Limb (tissue), 2 donors: ENCODE measurements around the gene MRPL55.

Source experiments
- DNase-seq, 2 donors: peaks; one replicate each; pipeline ENCODE4 v3.0.0-alpha.2; 2016; ENCODE audit errors: extremely low spot score in 2 of 2

Gene MRPL55

DNA sequence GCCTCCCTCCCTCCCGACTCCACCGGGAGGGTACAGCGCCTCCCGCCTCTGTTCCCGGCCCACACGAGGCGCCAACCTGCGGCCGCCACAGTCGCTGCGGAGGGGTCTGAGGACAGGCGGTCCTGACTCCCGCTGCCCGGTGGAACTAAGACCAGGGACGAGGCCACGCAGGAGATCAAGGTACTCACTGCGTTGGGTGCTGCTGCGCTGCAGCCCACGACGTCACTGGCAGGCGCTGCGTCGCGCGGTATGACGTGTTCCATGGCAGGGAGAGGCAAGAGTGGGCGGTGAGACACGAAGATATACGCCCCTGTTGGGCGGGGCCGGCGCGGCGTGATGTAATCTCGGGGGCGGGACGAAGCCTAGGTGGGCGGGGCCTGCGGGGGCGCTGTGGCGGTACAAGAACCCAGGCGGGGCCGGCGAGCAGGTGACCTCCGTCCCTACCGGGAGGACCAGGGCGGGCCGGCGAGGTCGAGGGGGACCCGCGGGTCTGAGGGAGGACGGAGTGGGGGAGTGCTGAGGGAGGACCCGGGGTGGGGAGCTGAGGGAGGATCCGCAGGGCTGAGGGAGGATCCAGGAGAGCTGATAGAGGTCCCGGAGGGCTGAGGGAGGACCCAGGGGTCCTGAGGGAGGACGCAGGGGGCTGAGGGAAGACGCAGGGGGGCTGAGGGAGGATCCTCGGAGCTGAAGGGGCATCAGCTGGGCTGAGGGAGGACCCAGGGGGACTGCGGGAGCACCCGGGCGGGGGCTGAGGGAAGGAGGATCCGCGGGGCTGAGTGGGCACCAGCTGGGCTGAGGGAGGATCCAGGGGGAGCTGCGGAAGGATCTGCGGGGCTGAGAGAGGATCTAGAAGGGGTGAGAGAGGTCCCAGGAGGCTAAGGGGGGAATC is at the start of gene MRPL55:
TSS of gene MRPL55 (minus strand) at position 227 of the 889 bp plus-strand sequence. CDS start 1,039 bp downstream, outside the sequence.
- peak; percentile 95 to 100 for DNase-seq

DNA sequence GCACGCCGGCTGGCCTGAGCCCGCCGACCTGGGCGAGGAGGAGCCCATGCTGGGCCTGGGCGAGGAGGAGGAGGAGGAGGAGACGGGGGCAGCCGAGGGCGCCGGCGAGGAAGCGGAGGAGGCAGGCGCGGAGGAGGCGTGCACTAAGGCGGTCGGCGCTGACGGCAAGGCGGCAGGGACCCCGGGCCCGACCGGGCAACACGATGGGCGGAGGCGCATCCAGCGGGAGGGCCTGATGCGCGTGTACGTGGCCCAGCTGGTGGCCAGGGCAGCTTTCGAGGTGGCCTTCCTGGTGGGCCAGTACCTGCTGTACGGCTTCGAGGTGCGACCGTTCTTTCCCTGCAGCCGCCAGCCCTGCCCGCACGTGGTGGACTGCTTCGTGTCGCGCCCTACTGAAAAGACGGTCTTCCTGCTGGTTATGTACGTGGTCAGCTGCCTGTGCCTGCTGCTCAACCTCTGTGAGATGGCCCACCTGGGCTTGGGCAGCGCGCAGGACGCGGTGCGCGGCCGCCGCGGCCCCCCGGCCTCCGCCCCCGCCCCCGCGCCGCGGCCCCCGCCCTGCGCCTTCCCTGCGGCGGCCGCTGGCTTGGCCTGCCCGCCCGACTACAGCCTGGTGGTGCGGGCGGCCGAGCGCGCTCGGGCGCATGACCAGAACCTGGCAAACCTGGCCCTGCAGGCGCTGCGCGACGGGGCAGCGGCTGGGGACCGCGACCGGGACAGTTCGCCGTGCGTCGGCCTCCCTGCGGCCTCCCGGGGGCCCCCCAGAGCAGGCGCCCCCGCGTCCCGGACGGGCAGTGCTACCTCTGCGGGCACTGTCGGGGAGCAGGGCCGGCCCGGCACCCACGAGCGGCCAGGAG is 49.3 kb upstream of the MRPL55 start:
- peak in 1 of 2 donors; percentile 29 for DNase-seq

DNA sequence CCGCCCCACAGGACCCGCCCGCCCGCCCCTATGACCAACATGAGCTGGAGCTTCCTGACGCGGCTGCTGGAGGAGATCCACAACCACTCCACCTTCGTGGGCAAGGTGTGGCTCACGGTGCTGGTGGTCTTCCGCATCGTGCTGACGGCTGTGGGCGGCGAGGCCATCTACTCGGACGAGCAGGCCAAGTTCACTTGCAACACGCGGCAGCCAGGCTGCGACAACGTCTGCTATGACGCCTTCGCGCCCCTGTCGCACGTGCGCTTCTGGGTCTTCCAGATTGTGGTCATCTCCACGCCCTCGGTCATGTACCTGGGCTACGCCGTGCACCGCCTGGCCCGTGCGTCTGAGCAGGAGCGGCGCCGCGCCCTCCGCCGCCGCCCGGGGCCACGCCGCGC is 48.6 kb upstream of the MRPL55 start:
- DNase-seq = peak in 1 of 2 donors; percentile 27

DNA sequence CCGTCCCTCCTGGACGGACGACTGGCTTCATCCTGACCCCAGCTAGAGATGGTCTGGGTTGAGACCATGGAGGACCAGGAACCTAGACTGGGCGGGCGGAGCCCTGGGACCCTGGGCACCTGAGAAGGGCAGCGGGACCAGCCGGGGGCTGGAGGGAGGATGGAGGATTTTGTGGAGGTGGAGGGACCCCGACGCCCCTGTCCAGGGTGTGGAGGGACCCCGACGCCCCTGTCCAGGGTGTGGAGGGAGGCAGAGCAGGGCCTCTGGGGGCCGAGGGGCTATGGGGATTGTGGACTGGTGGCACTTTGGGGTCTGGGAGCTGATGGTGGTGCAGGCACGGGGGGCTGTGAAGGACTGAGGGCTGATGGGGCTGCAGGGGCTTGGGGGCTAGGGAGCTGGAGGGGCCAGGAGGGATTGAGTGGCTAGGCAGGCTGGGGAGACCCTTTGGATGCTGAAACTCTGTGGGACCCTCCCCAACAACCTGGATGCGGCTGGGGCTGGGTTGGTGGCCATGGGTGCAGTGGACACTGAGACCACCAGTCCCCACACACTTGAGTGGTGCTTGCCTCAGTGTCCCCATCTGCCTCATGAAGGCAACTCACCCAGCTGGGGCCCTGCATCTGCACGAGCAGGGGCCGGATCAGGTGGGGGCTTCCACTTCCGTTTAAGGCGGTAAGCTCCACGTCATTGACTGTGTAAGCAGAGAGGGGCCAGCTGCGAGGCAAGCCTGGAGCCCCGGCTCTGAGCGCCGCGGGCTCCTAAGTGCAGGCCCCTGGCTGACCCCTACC is 48.0 kb upstream of the MRPL55 start:
- no peak for DNase-seq

DNA sequence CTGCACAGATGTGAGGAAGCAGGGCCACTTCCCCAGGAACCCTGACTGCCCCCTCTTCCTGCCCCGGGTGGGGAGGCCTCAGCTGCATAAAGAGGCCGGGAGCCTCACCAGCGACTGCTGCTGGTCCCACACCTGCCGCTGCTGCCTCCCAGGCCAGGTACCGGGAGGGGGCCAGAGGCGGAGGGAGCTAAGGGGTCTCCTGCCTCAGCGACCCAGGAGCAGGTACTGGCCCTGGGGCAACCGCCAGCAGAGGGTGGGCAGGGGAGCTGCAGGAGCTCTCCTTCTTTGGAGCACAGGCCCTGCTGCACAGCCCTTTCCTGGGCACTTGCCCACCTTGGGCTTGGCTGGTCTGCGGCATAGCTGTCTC is 47.4 kb upstream of the MRPL55 start:
- DNase-seq = no peak

DNA sequence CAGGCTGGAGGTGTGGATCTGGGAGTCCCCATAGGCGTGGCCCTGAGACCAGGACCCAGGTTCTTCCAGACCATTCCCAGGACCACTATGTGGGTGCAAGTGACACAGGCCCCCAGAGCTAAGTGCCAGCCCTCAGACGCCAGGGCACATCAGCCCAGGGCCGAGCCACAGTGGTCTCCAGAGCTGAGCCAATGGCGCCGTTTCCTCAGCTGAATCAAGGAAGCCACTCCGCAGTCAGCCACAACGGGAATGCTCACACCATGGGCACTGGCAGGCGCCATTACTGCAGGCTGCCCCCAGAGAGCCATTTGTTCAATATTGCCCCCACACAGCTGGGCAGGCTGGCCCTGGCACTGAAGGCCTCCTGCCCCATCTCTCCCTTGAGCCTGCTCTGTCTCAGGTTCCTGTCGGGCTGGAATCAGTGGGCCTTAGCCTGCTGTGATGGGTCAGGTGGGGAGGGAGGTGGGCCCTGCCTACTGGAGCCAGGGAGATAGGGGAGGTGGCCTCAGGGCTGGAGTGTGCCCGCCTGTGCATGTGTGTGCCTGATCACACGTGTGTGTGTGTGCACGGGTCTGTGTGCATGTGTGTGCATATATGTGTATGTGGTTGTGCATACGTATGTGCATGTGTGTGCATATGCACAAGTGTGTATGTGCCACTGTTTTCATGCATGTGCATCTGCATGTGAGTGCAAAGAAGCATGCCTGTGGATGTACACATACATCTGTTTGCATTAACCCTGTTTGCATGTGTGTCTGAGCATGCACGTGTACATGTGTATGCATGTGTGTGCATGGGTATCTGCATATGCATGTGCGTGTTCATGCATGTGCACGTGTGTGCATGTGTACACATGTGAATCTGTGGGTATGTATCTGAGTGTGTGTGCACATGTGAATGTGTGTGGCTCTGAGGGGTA is 46.8 kb upstream of the MRPL55 start:
- no peak for DNase-seq

DNA sequence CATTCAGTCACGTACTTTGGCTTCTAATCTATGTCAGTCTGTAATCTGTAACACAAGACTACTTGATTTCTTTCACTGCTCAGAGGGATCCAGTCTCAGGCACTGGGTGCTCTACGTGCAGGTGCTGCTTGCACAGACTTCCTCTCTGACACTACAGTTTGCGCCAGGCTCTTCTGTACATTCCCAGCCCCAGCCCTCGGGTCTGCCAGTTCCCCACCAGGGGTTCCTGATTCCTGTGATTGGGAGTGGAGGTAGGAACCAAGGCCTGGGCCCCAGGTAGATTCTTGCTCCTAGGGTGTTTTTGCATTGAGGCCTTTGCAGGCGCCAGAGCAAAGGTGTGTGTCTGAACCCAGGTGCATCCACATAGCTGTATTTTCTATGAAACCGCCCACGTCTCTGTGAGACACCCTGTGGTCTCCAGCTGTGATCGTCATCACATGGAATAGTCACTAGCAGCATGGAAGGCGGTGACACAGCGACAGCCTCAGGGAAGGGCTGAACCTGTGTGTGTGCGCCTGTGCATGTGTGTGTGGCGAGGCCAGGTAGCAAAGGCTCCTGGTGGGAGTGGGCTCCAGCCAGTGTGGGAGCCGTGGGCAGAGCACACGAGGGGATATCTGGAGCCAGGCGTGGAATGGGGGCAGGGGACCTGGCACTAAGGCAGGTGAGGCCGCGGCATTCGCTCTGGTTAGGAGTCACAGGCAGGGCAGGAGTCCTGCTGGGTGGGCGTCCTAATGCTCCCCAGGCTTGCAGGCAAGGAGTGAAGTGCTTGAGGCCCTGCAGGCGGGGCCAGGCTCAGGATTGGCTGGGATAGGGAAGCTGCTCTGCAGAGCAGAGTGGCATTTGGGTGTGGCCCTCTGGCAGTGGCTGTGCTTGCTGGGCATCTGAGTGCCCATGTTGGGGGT is 45.8 kb upstream of the MRPL55 start:
- DNase-seq = no peak

DNA sequence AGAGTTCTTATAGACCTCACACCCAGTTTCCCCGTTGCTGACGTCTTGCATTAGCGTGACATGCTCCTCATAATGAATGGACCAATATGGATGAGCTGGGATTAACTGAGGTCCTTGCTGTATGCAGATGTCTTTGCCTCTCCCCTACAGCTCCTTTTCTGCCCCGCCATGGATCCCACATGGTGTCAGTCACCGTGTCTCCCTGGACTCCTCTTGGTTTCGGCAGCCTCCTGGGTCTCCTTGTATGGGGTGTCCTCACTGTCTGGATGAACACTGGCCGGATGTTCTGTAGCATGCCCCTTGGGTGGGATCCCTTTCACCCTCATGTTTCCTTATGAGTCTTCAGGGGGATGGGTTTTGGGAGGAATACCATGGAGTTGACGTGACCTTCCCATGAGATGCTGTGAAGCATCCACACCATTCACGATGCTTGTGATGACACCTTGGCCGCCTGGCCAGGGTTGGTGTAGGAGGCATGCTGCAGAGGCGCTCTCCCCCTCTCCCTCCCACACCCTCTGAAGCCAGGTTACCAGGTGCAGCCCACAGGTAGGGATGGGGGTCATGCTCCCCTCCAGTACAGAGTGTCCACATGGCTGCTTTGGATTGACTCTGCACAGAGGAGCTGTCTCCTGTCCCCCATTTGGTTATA is 45.0 kb upstream of the MRPL55 start:
- DNase-seq = peak in 1 of 2 donors; percentile 18

DNA sequence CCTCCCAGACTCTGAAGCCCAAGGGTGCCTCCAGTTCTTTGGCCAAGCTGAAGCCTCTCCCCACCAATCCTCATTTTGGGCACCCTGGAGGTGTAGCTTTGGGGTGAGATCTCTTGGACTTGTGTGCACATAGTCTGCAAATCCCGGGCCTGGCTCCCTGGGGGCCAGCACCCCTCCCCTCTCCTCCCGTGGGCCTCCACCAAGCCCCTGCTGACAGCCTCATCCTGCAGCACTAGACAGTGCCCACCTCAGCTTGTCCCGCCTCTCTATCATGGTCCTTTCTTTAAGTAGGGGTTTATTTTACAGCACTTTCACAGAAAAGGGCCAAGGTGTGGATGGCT is 43.8 kb upstream of the MRPL55 start:
- no peak for DNase-seq

DNA sequence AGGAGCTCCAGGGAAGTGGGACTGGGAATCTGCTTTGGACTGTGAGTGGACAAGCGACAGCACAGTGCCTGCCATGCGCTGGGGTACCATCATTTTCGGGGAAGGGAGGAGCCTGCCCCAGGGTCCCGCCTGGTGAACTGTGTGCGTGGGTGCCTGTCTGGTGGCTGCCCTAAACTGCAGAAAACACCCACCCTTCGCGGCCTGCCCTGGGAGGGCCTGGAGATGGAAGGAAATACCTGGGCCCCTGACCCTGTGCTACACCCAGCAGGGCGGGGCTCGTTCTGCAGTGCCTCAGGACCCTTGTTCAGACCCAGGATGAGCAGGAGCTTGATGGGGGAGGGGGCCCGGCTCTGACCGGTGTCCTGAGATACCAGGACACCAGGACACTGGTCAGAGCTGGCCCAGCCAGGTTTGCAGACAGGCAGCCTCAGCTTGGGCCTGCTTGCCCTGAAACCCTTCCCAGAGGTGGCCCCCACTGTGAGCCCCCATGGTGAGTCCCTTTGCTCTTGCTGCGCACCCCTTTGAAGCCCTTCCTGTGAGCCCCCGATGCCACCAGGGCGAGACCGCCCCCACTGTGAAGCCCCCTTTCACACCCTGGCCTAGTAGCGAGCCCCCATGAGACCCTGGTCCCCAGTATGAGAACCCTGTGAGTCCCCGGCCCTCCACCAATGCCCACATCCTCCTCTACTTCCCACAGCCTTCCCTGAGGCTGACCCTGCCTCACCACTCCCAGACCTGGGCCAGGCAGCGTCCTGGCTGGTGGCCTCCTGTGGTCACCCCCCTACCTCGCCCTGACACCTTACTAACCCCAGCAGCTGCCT is 43.2 kb upstream of the MRPL55 start:
- DNase-seq = no peak

DNA sequence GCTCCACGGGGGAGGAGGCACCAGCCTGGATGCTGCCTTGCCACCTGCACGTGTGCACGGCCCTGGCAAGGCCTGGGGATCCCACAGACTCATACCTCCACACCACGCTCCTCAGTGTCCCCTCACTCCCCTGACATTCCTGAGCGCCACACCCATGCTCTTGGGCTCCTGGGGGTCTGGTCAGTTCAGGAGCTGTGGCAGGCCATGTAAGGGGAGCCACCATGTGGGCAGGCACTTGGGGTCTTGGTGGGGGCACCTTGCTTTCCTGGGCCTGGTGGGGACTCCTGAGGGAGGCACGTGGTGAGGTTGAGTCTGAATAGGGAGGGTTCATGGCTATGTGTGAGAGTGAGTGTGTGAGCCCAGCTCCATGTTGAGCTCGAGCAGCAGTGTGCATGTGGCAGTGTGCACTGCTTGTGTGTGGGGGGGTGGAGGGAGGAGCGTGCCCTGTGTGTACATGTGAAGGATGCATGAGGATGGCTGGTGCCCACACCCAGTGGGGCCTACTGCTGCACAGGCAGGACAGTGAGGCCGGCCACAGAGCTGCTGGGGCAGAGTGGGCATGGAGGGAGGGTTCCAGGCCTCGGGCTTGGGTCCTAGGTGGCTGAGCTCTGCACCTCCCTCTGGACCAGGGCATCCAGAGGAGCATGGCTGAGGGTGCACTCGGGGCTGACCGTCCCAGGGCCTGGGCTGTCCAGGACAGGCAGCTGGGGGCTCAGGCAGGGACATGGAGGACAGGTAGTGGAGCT is 42.3 kb upstream of the MRPL55 start:
- DNase-seq = peak in 1 of 2 donors; percentile 29

DNA sequence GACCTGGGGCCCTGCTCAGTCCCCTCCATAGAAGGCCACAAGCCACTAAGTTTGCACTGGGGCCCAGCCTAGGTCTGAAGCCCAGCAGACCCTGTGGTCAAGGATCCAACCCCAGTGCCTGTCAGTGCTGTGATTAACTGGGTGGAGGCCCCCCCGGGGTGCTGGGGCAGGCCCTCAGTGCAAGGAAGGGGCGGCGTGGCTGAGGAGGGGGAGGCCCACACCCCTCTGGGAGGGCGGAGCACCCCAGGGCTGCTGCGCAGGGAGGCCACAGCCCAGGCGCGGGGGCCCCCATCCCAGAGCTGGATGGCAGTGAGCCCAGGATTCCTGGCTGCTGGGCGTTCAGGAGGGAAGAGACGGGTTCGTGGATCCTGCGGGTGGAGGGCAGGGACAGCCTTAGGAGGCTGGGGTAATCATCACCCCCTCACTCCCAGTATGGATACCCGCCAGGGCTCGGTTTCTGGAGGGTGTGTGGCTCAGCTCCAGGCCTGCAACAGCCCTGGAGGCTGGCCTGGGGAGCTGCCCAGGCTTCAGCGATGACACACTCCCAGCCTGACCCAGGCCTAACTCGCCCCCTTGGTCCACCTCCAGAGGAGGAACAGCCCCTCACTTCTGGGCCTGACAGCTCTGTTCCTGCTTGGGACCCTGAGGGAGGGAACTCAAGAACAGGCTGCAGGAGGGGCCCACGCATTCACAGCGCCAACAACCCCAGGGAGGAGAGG is 41.5 kb upstream of the MRPL55 start:
- peak; percentile 58 to 70 for DNase-seq

DNA sequence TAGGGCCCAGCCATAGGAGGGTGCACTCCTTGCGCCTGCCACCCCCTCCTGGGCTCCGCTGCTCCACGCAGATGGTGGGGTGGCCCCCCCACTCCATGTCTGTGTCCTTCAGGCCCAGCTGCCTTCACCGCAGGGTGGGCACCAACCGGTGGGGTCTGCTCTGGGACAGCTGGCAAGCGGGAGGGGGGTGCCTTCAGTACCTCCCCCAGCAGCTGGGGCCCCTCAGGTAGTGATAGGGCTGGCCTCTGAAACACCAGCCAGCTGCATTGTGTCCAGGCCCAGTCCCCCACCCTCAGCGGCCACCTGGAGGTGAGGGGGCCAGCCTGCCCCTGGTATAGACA is 41.0 kb upstream of the MRPL55 start:
- no peak for DNase-seq

DNA sequence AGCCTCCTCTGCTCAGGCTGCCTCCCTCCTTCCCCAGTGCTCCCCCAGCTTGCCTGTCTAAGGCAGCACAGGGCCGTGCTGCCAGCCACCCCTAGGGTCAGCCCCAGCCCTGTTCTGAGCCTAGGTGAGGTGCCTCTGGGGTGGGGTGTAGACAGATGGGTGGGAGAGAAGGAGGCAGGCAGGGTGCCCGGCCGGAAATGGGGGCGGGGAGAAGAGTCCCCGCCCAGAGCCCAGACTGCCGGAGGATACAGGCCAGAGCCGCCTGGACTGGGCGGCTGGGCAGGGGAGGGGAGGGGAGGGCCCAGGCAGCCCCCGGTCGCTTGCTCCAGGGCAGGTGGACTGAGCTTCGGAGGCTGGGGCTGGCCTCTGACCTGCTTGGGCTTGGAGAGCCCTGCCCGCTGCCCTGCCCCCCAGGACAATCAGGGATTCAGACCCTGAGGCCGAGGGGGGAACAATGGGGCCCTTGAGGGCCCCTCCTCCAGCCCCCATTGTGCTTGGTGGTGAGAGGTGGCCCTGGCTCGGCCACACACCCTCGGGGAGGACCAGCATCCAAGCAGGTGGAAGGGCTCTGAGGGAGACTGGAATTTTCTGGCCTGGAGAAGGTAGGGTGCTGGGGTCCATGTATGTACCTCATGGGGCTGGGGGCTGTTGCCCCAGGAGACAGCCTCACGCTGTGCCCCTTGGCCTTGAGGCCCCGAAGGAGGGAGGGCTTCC is 40.5 kb upstream of the MRPL55 start, which contains the start of gene GJC2:
TSS of gene GJC2 (plus strand) at position 525 of the 714 bp plus-strand sequence. CDS start 7,829 bp downstream, outside the sequence.
- peak in 1 of 2 donors; percentile 43 for DNase-seq

DNA sequence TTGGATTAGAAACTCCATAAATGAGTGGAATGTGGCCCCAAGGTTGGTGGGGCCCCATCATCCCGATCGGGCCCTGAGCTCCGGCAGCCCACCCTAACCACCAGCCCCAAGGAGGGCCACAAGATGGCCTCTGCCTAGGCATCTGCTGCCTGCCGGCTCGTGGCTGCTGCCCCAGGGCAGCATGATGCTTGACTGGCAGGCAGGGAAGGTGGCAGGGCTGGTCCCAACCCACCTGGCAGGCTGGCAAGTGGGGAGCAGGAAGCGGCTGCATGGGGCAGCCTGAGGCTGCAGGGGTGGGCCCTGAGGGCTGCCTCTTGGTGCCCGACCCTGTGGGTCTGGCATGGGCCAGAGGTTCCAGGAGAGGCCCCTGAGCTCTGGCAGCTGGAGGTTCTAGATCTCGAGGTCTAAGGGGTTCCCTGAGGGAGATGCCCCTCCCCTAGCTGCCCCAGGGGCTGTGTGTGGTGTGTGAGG is 39.9 kb upstream of the MRPL55 start:
- peak in 1 of 2 donors; percentile 25 for DNase-seq
